Globus pallidus (tissue), 1 donor: ENCODE measurements around the gene BBX.
"Not testable (repeated sequence)": the region's sequence is repeated elsewhere in the genome, so short reads cannot be mapped to it uniquely, and the experiment has no call there.

ENCODE experiments used
- DNase-seq: peaks from one replicate; pipeline ENCODE4 v3.0.0-alpha.2; 2015; ENCODE audit warnings: low spot score

Gene BBX

DNA sequence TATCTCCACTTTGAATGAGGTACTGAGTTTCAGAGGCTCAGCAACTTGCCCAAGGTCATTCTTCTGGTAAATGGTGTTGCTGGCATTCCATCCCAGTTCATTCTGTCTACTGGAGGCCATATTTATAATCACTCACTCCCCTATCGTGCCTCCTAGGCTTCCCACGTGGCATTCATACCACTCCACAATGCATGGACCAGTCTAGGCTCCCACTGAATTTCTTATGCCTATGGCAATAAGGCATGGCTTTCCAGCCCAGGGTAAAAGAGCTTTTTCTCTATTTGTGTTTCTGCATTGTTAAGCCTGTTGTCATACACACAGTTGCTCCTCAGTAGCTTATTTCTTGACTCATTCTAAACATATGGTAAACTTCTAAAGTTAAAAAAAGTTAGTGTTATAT, 19.9 kb downstream of the BBX start:
- DNase-seq = no peak

DNA sequence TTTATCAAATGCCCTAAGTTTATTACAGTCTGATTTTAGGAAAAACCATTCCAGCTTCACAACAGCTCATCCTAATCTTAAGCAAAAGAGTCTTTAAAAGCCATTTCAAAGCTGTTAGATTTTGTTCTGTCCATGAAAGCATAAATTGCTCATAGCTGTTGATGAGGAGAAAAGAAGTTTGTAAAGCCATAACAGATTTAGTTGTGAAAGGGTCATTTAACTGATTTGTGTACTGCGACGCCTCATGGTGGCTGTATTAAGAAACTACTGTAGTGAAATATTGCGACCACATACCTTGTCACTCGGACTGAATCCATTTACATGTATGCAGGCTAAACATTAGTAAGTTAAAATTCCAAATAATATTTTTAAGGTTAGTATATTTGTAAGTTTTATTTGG, 20.9 kb downstream of the BBX start:
- DNase-seq = peak; percentile 80

DNA sequence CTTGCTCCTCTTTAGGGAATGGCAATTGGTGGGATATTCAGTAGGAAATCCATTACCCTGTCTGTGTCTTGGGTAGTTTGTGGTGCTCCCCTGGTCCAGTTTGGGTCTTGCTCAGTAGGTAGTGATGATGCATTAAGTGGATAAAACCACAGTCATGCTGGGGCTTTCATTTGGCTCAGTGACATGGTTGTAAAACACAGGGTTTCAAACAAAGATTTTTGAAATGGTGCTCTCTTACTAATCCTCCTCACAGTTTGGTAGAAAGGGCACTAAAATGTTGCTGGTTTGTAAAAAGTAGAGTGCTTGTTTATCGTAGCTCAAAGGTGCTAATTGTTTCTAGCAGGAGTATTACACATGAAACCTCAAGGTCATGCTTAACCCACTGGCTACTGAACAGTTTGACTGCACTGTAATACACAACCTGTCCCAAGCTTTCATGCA, 22.9 kb downstream of the BBX start:
- no peak for DNase-seq

DNA sequence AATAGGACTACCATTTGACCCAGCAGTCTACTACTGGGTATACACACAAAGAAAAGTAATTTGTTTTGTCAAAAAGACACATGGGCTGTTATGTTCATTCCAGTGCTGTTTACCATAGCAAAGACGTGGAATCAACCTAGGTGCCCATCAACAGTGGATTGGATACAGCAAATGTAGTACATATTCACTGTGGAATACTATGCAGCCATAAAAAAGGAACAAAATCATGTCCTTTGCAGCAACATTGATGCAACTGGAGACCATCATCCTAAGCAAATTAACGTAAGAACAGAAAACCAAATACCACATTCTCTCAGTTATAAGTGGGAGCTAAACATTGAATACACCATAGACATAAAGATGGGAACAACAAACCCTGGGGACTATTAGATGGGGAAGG, 25.8 kb downstream of the BBX start:
- DNase-seq = no peak

DNA sequence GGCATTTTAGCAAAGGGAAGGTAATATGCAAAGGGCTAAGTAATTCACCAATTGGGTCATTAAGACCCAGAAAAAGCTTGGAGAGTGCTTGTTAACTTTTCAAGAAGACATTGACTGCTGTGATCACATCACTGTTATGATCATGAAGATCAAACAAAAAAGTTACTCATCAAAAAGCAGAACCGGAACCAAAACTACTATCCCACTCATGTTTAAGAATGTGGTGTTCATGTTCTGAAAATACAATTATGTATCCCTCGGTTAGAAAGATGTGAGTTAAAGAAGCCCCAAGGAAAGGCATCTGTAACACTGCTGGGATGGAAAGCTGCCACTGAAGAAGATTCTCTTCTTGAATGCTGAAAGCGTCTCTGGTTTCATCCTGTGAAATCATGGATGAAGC, 32.6 kb downstream of the BBX start:
- DNase-seq = no peak

DNA sequence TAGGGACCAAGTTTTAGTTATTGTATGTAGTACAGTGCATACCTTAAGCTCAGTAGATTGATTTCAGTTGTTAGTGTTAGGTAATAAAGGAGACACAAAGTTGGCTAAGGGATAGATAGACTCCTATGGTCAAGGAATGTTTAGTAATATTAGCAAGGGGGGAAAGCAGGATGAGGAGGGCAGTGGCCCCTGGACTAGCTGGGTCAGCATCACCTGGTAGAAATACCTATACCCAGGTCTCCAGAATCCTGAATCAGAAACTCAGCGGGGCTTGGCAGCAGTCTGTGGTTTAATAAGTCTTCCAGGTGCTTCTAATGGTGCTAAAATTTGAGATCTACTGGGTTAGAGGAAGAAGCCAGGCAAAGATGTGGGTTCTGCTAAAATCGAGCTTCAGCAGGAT, 35.0 kb downstream of the BBX start:
- DNase-seq = no peak

DNA sequence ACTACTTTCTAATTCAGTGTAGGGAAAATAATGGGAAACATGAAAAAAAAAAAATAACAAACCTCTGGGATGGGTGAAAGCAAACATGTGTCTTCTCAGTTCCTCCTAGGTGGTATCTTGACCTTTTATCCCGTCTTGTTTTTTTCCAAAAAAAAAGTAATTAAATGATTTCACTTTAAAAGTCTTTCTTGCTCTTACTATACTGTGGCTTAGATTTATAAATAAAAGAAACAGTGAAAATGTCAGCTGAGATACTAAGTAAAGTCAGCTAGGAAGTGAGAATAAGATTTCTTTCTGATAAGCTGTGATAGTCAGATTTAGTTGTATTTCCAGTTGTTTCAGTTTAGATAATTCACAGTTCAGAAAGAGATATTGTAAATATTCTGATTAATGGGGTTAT, 37.4 kb downstream of the BBX start:
- no peak for DNase-seq

DNA sequence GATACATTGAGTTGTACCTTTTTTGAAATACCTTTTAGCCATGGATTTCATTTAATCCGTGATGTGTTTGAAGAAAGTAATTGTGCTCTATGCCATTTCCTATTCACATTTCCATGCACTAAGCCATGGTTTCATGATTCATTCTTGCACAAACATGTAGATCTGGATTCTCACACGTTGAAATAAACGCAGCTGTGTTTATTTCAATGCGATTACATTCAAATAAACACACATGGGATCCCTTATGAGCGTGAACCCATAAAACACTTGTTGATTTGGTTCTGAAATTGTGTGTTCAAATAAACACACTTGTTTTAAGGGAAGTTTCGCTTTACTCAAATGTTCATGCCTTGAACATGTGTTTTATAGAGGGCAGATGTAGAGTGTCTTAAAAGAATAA, 39.2 kb downstream of the BBX start:
- DNase-seq = no peak

DNA sequence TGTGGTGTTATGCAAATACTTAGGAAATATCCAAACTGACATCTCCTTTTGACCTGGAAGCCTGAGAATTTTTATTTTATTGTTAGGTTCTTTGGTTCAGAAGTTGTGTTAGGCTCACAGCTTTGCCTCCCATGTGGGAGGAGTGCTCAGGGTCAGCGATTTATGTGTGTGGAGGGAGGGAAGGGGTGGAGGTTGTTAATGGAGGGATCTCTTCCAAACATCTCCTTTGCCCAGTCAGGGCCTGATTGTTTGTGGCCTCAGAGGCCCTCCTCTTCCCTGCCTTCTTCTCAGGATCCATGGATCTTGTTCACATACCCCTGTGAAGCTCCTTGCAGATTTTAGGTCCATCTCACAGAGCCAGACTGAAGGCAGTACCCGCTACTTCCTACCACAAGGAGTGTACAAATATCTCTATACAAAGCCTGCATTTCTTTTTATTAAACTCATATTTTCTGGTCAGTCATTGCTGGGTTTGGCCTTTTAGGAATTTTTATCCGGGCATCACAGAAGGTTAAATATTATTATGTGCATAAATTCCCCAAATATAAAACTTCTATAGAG, 40.3 kb downstream of the BBX start:
- DNase-seq = no peak

DNA sequence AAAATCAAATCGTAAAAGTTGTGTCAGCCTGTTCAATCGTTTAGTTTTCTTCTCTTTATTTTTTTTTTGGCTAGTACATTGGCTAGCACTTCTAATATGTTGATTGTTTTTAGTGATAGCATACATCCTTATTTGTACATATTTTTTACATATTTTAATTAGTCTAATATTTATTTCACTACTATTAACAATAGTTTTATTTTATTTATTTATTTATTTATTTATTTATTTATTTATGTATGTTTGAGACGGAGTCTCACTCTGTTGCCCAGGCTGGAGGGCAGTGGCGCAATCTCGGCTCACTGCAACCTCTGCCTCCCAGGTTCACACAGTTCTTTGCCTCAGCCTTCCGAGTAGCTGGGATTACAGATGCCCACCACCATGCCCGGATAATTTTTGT, 42.5 kb downstream of the BBX start:
- not testable (repeated sequence) for DNase-seq

DNA sequence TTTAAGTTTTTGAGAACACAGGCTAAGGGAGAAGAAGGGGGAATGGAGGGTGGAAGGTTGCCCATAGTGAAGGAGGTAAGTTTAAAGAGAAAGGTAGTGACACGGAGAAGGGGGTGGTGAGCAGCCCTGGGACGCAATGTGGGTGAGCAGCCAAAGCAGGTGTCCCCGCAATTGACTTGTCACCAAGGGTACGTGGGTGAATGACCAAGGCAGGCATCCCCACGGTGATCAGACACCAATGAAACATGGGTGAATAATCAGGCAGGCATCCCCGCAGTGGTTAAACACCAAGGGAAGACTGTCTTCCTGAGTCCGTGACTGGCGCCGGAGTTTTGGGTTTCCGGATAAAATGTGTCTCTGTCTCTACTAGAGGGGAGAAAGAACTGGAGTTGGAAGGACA, 48.3 kb downstream of the BBX start:
- DNase-seq = not testable (repeated sequence)

DNA sequence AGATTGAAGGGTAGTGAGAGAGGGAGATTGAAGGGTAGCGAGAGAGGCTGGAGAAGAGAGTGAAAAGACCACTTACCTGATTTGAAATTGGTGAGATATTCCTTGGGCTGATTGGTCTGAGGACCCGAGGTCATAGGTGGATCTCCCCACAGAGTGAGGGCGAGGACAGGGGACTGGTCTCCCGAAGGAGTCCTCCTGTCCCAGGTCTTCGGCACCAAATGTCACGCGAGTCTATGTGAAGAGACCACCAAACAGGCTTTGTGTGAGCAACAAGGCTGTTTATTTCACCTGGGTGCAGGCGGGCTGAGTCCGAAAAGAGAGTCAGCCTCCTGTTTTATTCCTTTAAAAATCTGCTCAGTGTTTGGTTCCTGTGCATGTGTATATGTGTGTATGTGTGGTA, 48.7 kb downstream of the BBX start:
- DNase-seq = not testable (repeated sequence)

DNA sequence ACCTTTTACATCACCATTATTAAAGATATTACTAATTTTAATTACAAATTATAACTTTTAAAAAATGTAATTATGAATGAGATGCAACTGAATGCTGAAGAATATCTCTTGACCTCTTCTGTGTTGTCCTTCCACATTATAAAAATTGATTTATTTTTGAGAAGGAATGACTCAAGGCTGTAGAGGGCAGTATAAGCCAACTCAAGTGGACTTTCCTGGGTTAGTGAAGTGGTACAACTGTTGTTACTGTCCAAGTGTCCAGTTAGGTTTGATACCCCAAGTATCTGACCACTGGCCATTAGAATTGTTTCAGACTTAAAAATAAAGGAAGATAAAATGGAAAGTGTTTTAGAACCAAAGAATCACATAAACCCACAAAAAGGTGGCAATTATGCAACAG, 51.9 kb downstream of the BBX start:
- peak; percentile 63 for DNase-seq

DNA sequence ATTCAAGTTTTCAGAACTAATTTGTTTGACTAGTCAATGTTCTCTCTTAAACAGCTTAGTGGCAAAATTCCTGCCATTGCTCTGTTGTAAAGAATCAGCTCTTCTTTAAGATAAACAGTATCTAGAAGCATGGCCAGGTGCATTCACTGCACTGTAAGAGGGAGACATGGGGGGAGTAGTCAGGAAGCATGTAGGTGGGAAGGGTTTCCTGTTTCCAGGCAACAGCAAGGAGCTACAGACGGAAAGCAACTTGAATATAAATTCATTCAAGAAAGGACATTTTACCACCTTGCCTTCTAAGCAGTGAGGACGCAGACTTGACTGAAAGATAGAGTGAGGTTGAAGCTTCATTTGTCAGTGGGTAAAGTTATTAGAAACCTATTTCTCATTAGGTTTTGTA, 55.3 kb downstream of the BBX start:
- no peak for DNase-seq

DNA sequence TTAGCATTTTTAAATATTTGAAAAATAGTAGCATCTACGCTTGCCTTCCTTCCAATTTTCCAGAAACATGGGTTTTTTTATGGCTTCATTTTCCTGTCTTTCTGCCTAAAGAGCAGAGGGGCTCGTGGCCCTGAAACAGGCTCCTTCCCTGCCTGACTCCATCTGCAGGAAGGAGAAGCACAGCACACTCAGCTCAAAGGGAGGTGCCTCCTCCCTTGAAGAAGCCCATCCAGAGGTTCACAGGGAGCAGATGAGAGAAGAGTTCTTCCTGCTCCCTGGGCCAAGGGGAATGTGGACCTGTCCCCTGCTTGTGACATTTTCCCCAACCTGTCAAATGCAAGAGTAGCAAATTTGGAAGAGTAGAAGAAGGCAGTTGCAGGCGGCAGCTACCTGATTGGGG, 55.8 kb downstream of the BBX start:
- no peak for DNase-seq

DNA sequence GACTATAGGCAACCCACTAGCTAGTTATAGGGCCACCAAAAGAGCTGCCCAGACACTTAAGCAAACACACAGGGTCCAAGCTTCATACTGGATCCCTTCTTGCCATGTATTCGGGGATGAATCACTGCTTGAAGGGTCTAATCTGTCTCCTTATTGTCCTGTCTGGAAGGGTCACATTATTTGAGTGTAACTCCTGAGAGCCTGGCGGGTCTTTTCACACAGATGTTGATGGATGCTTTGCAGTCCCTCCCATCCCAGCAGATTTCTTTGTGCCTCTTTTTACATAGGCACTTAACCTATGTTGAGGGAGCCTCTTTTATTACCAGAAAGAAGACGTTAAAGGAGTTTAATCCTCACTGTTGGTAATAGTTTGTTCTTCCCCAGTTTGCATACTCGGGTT, 56.6 kb downstream of the BBX start:
- DNase-seq = no peak

DNA sequence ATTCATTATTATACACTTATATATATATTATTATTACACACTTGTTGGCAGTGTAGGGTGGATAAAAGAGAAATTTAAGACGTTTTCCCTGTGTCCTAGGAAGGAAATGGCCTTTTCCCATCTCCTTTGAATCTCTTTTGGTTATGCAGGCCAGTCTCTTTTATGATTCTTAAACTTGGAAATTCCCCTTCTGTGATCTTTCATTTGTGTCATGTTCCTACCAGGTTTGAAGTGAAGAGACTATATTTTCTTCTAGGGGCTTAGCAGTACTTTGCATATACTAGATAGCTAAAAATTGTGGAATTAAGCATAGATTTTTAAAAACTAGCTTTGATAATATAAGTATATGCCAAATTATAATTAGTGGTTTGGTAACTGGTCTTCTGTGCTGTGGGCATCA, 58.5 kb downstream of the BBX start:
- no peak for DNase-seq

DNA sequence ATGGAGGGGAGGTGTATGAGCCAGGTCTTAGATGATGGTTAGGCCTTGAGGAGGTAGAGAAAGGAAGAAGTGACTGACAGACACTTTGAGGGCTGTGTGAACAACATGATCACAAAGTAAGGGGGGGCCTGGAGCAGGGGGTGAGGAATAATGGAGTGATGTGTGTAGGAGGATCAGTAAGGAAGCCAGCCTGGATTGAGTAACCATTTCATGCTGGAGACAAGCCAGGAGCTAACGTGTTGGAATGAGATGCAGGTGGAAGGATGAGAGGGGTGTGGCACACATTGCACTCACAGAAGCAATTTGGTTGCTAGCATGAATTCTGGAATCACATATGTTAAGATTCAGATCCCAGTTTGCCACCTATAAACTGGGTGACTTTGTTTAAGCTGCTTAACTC, 65.5 kb downstream of the BBX start:
- no peak for DNase-seq

DNA sequence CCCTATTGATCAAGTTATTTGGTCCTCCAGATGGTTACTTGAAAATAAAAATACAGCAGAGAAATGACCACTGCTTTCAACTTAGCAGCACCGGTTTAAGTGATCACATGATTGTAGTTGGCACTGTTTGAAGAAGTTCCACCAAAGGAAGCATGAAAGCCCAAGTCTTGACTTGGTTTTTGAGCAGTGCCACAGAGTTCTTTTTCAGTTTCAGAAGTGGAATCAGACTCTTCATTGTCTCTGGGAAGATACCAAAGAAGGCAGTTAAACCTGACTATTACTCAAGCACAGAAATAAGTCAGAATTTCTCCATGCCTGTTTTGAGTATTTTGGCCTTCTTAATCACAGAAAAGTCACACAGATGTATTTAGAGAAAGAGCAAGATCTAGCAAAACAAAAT, 66.7 kb downstream of the BBX start:
- DNase-seq = no peak

DNA sequence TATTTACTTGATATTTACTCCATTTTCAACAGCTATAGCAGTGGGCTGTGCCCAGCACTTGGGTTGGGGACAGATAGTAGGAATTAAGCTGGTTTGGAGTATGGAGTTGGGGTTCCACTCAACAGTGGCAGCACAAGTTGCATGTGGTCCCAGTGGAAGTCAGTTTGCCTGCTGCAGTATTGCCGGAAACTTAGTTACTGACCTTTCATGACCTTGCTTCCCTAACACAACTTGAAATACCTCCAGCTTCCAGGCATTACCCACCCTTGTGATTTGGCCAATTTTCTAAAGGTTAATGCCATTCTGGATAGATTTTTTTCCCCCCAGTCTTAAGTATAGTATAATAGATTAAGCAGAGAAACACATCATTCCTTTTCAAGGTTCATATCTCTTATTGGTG, 68.0 kb downstream of the BBX start:
- DNase-seq = no peak

DNA sequence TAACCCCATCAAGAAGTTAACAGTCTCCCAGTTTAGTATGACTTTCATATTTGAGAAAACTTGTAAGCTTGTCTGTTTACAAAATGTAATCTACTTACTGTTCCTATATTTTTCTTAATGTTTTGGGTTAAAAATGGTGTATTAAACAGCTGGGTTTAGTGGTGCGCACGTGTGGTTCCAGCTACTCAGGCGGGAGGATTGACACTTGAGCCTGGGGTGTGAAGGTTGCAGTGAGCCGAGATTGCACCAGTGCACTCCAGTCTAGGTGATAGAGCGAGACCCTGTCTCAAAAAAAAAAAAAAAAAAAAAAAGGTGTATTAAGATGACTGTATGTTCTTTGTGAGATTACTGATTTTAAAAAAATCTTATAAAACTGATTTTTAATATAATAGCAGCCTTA, 69.3 kb downstream of the BBX start:
- no peak for DNase-seq

DNA sequence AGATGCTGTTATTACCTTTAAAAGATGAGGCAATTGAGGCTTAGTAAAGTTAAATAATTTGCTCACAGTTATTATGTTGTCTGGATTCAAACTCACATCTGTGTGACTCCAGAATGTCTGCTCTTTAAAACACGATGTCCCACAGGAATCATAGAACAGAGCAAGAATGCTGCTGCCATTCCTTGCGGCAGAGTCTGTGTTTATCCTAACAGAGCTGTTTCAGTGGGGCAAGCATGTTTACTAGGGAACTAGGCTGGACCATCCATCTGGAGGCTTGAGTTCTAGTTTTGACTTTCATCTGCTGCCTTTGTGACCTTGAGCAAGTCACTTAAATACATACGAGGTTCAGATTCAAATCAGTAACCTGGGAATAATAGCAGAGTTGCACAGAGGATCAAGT, 72.1 kb downstream of the BBX start:
- DNase-seq = no peak

DNA sequence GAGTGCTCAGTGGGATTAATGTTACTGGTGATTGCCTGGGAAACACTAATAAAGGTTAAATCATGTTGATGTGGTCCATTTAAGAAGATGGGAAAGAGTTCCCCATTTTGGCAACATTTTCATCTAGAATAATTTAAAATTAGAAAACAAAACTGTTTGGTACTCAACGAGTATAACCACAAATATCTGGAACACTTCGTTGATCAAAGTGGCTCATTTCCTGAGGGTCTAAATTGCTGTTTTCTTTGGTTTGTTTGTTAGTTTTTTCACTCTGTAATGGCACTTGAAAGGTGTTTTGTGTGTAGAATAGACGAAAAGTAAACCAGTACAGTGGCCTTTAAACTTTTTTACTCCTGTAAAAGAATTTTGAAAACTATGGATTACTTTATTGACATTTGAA, 73.9 kb downstream of the BBX start:
- no peak for DNase-seq

DNA sequence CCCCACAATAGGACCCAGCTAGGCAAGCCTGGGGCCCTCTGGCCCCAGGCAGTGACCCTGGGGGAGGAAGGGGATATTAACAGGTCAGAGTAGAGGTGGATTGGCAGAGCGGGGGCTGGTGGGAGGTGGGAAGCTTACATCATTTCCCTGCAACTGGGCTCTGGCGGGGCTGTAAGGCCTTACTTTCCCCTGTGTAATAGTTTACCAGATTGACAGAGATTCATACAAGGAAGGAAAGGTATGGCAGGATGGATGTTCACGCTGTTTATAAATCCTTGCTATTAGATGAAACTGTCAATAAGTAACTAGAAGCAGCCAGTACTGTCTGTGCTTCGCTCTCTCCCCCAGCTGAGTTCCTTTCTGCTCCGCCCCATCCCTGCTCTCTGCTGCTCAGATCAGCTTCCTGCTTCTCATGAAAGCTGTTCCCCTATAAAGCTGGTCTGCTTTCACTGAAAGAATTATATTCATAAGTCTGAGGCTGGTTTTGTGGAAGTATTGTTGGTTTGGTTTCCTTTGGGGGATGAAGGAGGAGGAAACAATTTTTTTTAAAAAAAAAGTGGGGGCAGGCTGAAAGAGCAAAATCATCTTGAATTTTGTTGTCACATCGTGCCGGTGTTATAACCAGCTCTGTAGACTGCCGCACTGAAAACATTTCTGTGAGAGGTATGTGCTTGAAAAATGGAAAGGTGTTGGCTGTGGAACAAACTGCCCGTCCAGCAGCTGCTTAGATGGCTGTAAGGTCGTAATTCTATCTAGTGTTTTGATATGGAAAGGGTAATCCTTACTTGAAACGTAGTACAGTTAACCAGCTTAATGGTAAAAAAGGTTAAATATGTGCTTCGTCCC, 76.4 kb downstream of the BBX start:
- peak; percentile 71 for DNase-seq
